Measurements from ENCODE around the gene MYMK. TPM values are rescaled to one million over a fixed set of nuclear protein-coding genes. Genes with fewer than 3 reads are reported as not detected.

The MYMK gene
- polyA plus RNA-seq, 3 donors = not detected

GRCh38 chr9:133492061-133493021, 32.4 kb downstream of the MYMK start:
- Histone ChIP-seq H3K36me3 (replicated peaks in 1 of 2; ENCODE audit: control insufficient read depth in 1 of 2, insufficient read depth in 2 of 2, low read length in 2 of 2) (no peaks in the 10 kb centered on the region), H3K9me3 (replicated peaks in 1 of 2; ENCODE audit: control insufficient read depth in 1 of 2, insufficient read depth in 1 of 2, low read length in 2 of 2) (no peaks in the 10 kb centered on the region), H2AFZ (ENCODE audit: insufficient read depth, low read depth, low read length, poor library complexity, severe bottlenecking) (no peak overlapping the region), H3K27ac (ENCODE audit: low read depth in 1 of 2, low read length in 2 of 2) (no peak overlapping the region), H4K20me1 (ENCODE audit: insufficient read depth, low read length) (no peaks in the 10 kb centered on the region), H3K9ac (ENCODE audit: insufficient read depth, low read length, poor library complexity, severe bottlenecking) (no peak overlapping the region), H3K27me3 (ENCODE audit: control insufficient read depth in 2 of 2, insufficient read depth in 2 of 2, low read length in 2 of 2) (no peaks in the 10 kb centered on the region), H3K4me3 (replicated peaks in 1 of 3; ENCODE audit: low read depth in 2 of 3, low read length in 3 of 3) (no peak overlapping the region), H3K4me2 (replicated peaks; ENCODE audit: extremely low read depth, low read length, poor library complexity, severe bottlenecking) (no peak overlapping the region), H3K79me2 (ENCODE audit: insufficient read depth, low read length) (no peaks in the 10 kb centered on the region), H3K4me1 (ENCODE audit: control insufficient read depth in 1 of 2, insufficient read depth in 2 of 2, low read length in 2 of 2) (no peaks in the 10 kb centered on the region)
- peaks cover 3 to 6% (median 5%) of the 10 kb centered on the region in 3 donors for H3K27me3 Mint-ChIP-seq (ENCODE audit: low read depth in 3 of 3)
- no peak for TF ChIP-seq CTCF (IDR thresholded peaks at IDR 0.05)
- H3K27ac Mint-ChIP-seq = no peak overlapping the region
- no peak overlapping the region for H3K4me3 Mint-ChIP-seq
- no peaks in the 10 kb centered on the region for H3K9me3 Mint-ChIP-seq
- DNase-seq = no peak
- intact Hi-C loops (cut with micrococcal nuclease) = no loop called here
- H3K36me3 Mint-ChIP-seq = no peaks in the 10 kb centered on the region
- no peaks in the 10 kb centered on the region for H3K4me1 Mint-ChIP-seq
- 89% methylated on average over 31 of the region's 33 CpGs for WGBS (ENCODE audit: insufficient coverage)

- Mint-ChIP-seq H3K36me3 (no peaks in the 10 kb centered on the region), H3K27ac (no peak overlapping the region), H3K4me3 (no peak overlapping the region), H3K27me3 (ENCODE audit: low read depth in 3 of 3) (peaks cover 3 to 9% (median 3%) of the 10 kb centered on the region in 3 donors), H3K9me3 (no peaks in the 10 kb centered on the region), H3K4me1 (no peaks in the 10 kb centered on the region)
- Histone ChIP-seq H3K4me3 (replicated peaks in 1 of 3; ENCODE audit: low read depth in 2 of 3, low read length in 3 of 3) (no peak overlapping the region), H3K9me3 (replicated peaks in 1 of 2; ENCODE audit: control insufficient read depth in 1 of 2, insufficient read depth in 1 of 2, low read length in 2 of 2) (no peaks in the 10 kb centered on the region), H2AFZ (ENCODE audit: insufficient read depth, low read depth, low read length, poor library complexity, severe bottlenecking) (no peak overlapping the region), H3K27ac (ENCODE audit: low read depth in 1 of 2, low read length in 2 of 2) (no peak overlapping the region), H3K79me2 (ENCODE audit: insufficient read depth, low read length) (no peaks in the 10 kb centered on the region), H3K27me3 (ENCODE audit: control insufficient read depth in 2 of 2, insufficient read depth in 2 of 2, low read length in 2 of 2) (no peaks in the 10 kb centered on the region), H4K20me1 (ENCODE audit: insufficient read depth, low read length) (no peaks in the 10 kb centered on the region), H3K4me2 (replicated peaks; ENCODE audit: extremely low read depth, low read length, poor library complexity, severe bottlenecking) (no peak overlapping the region), H3K9ac (ENCODE audit: insufficient read depth, low read length, poor library complexity, severe bottlenecking) (no peak overlapping the region), H3K36me3 (replicated peaks in 1 of 2; ENCODE audit: control insufficient read depth in 1 of 2, insufficient read depth in 2 of 2, low read length in 2 of 2) (no peaks in the 10 kb centered on the region), H3K4me1 (ENCODE audit: control insufficient read depth in 1 of 2, insufficient read depth in 2 of 2, low read length in 2 of 2) (no peaks in the 10 kb centered on the region)
- no peak for DNase-seq
- TF ChIP-seq CTCF (IDR thresholded peaks at IDR 0.05) = no peak
- 92% methylated on average over 8 of the region's 8 CpGs for whole genome bisulfite sequencing (ENCODE audit: insufficient coverage)
- intact Hi-C loops (cut with micrococcal nuclease) = no loop called here
Measured at GRCh38 chr9:133491656-133491925, 33.2 kb downstream of the MYMK start.

All from CD14-positive monocyte (primary cell).